Skin of body (tissue), 2 donors: ENCODE results near the gene GPR55. TPM values are rescaled to one million over a fixed set of nuclear protein-coding genes. Genes with fewer than 3 reads are reported as not detected.

Experiments used
- DNase-seq: peaks from one replicate; lab custom pipeline; 2025; lab: John Stamatoyannopoulos, UW
- total RNA-seq: library from RNA; depleted of rRNA; stranded (reverse); fragments of >200 nt; gene quantifications from one replicate; pipeline ENCODE4 v1.2.3, GENCODE V29; 2014

The GPR55 gene
- total RNA-seq, 1 donor from 2014 or later = not detected

- no peak for DNase-seq
These were observed 10.0 kb upstream of the GPR55 start for GRCh38 chr2:230935130-230935430.

- DNase-seq = no peak
These were observed 9.4 kb upstream of the GPR55 start for GRCh38 chr2:230934231-230935129.

- DNase-seq = no peak
These were observed 8.6 kb upstream of the GPR55 start for GRCh38 chr2:230933521-230934180.

- DNase-seq = peak; percentile 32
These were observed 7.8 kb upstream of the GPR55 start for GRCh38 chr2:230932556-230933511.

- DNase-seq = no peak
These were observed 6.7 kb upstream of the GPR55 start for GRCh38 chr2:230931556-230932231.

GRCh38 chr2:230930928-230931555 lies 6.0 kb upstream of the GPR55 start:
- no peak for DNase-seq

GRCh38 chr2:230930149-230930780 lies 5.2 kb upstream of the GPR55 start:
- no peak for DNase-seq

GRCh38 chr2:230929381-230930148 lies 4.5 kb upstream of the GPR55 start:
- no peak for DNase-seq

GRCh38 chr2:230928701-230929380 lies 3.8 kb upstream of the GPR55 start:
- no peak for DNase-seq

GRCh38 chr2:230927711-230928341 lies 2.8 kb upstream of the GPR55 start:
- no peak for DNase-seq

GRCh38 chr2:230925879-230926765 lies 1.1 kb upstream of the GPR55 start:
- DNase-seq = no peak

GRCh38 chr2:230925443-230925878 lies 419 bp upstream of the GPR55 start:
- no peak for DNase-seq

- DNase-seq = no peak
These were observed 961 bp downstream of the GPR55 start for GRCh38 chr2:230924092-230924469.

GRCh38 chr2:230922951-230923717 lies 1.9 kb downstream of the GPR55 start:
- no peak for DNase-seq

- no peak for DNase-seq
These were observed 3.0 kb downstream of the GPR55 start for GRCh38 chr2:230921806-230922595.

- DNase-seq = no peak
These were observed 4.9 kb downstream of the GPR55 start for GRCh38 chr2:230920167-230920566.
